DMS114 treated with DMSO at 0.1 percent for 48 hours (cell line): ENCODE results near the gene EIF3D.
A peak's percentile ranks its signal among the peaks of the same experiment; 100 is the strongest.
"Not testable (repeated sequence)": the region's sequence is repeated elsewhere in the genome, so short reads cannot be mapped to it uniquely, and the experiment has no call there.

Source experiments
- DNase-seq: peaks from one replicate; lab custom pipeline; 2025; ENCODE audit not compliant: unreplicated experiment; lab: John Stamatoyannopoulos, UW

EIF3D gene

DNA sequence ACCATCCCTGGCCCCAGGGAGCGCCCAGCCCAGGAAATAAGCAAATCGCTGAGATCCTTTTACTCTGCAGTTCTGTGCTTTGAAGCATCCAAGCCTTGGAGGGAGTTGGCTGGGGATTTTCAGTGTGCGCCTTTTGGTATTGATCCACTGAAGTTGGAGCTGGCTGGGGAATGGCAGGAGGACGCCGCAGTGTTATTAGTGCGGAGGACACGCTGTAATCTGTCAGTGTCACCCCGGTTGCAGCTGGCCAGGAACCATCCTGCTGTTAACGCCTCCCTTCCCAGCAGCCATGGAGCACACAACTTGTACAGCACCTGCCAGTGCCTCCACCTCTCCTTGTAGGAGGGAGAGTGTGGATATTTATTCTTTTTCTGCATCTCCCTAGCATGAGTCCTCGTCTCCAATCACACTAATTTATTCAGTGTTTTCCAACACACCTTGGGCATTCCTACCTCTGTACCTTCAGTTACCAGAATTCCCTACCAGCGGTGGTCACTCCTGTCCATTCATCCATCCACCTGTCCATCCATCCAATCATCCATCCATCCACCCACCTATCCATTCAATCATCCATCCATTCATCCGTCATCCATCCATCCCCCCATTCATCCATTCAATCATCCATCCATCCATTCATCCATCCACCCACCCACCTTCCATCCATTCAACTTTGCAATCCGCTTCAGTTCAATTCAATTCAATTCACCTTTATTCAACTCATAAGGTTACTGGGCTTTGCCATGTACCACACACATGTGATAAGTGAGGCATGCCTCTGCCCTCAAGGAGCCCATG lies 21.9 kb upstream of the EIF3D start:
- DNase-seq, result no peak

GRCh38 chr22:36549033-36549432 lies 20.1 kb upstream of the EIF3D start:
- DNase-seq, result no peak

DNA sequence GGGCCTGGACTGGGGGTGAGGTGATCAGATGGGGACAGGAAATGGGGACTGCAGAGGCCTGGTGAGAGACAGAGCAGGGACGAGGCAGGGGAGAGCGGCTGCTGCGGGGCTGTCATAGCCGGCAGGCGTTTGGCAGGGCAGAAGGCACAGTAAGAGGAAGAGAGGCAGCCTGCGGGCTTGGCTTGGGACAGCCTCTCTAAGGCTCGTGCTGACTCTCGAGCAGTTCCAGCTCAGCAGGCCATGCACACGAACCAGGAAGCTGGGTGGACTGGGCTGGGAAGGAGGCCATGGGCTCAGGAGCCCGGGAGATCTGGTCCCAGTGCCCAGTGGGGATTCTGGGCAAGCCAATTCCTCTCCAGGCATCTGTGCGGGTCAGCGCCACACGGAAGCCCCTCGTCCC lies 19.6 kb upstream of the EIF3D start:
- no peak for DNase-seq

DNA sequence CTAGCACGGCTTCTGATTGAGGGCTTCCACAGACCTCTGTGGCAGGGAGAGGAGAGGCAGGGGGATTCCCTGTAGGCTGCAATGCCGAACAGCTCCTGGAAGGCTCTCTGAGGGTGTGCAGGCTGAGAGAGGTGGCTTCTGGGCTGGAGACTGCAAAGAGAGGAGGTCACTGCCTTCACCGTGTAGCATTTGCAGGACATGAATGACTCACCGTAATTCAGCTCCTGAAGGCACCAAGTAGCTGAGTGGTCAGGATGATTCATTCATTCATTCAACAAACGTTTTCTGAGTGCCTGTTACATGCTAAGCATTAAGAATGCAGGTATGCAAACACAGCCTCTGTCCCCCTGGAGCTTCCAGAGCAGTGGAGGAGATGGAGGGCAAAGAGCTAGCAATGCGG lies 18.0 kb upstream of the EIF3D start:
- no peak for DNase-seq

GRCh38 chr22:36546092-36546804 lies 17.3 kb upstream of the EIF3D start:
- DNase-seq, result peak; percentile 66

DNA sequence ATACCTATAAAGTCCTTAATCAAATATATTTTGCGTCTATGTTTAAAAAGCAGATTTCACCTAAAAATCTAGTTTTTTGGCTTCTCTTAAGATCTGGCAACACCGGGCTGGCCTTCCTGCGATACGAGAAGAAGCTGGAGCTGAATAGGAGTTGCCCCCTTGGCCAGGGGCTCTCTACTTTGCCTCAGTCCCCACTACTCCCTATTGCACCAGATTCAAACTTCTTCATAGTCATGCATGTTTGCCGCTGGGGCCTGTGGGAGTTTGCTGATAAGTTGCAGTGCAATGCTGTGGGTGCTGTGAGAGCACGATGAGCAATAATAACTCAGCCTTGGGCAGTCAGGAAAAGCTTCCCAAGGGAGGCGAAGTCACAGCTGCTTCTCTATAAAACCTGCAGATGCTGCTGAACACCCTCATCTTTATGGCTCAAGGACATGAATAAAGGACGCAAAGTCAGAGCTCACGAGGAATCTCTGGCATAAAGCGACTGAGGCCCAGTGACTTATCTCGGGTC lies 15.2 kb upstream of the EIF3D start:
- DNase-seq, result no peak

DNA sequence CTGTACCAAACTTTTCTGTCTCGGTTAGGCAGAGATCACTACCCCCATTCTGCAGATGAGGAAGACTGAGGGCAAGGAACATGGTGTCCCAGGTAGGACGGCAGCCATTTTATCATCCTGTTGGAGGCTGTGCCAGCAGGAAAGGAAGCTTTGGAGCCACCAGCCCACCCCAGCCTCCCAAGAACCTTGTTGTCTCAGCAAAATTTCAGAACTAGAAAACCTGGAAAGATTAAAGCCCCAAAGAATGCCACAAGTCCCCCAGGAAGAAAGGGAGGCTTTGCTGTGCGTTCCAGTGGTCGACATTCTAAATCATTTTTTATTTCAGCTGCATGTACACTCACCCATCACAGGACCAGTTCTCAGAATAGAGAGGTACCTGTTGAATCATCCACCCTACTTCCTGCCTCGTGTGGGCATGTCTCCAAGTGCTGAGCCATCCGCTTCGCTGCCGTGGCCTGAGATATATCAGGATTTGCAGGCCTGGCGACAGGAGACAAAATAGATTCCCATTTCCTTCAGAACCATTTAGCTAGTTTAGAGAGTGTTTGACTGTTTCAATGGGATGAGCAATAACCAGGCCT lies 13.0 kb upstream of the EIF3D start:
- DNase-seq, result no peak

DNA sequence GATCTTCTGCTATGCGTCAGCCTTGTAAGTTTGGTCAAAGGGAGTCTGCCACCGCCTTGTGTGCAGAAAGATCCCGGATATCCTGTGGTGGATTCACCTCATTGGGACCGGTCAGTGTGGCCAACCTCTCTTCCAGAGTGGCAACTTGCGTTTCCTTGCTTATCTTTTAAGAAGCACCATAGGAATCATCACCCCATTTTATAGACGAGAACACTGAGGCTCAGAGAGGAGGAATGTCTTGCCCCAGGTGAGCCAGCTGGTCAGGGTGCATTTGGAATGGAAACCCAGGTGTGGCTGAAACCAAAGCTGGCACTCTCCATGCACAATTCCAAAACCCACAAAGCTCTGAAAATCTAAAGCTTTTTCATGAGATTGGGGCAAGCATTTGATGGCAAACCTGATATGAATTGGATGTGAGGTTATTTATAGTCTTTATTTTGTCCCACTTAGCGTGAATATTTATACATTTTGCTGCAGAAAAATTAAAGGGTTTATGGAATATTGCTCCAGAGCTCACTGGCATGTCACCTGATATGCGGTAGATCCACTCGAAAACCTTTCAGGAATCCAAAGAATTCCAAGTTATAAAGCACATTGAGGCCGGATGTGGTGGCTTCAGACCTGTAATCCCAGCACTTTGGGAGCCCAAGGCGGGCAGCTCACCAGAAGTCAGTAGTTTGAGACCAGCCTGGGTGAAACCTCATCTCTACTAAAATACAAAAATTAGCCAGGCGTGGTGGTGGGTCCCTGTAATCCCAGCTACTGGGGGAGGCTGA lies 12.1 kb upstream of the EIF3D start:
- DNase-seq, result no peak

GRCh38 chr22:36538529-36538928 lies 9.6 kb upstream of the EIF3D start:
- DNase-seq, result no peak

DNA sequence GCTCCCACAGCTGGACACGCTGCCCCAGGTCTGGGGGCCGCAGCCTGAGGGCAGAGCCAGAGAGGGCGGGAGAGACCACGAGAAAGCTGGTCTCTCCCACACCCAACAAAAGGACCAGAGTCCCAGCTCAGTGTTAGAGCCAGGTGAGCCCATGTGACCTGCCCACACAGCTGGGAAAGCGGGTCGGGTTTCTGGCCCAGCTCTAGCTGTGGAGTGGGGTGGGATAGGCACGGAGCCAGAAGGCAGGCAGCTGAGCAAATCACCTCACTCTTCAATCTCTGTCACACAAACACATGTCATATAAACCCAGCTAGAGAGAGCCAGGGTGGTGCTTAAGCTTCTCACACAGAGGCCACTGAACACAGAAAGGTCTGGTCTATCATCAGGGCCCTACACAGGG lies 7.8 kb upstream of the EIF3D start:
- DNase-seq, result no peak

- not testable (repeated sequence) for DNase-seq
These were observed 4.4 kb upstream of the EIF3D start for GRCh38 chr22:36533320-36533719.

DNA sequence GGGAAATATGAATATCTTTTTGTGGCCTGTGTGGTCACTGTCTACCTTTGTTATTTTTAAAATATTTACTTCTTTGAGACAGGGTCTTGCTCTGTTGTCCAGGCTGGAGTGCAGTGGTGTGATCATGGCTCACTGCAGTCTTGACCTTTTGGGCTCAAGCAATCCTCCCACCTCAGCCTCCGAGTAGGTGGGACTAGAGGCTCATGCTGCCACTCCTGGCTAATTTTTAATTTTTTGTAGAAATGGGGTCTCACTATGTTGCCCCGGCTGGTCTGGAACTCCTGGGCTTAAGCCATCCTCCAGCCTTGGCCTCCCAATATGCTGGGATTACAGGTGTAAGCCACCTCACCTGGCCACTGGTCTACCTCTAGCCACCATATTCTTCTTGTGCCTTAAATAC lies 3.5 kb upstream of the EIF3D start:
- no peak for DNase-seq

GRCh38 chr22:36528341-36528740 lies 625 bp downstream of the EIF3D start:
- no peak for DNase-seq

DNA sequence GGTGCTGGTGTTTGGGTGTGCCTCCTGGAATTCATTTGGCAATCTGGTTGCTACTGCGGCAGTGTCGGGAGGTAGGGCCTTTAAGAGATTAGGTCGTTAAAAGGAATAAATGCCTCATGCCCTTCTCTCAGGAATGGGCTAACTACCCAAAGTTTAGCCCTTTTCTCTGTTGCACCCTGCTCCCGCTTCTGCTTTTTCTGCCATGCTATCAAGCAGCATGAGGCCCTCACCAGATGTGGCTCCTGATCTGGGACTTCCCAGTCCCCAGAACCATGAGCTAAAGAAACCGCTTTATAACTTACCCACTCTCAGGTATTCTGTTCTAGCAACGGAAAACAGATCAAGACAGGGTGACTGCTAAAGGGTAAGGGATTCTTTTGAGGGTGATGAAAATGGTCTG lies 6.3 kb downstream of the EIF3D start:
- no peak for DNase-seq

GRCh38 chr22:36520423-36520822 lies 8.5 kb downstream of the EIF3D start:
- DNase-seq, result no peak

DNA sequence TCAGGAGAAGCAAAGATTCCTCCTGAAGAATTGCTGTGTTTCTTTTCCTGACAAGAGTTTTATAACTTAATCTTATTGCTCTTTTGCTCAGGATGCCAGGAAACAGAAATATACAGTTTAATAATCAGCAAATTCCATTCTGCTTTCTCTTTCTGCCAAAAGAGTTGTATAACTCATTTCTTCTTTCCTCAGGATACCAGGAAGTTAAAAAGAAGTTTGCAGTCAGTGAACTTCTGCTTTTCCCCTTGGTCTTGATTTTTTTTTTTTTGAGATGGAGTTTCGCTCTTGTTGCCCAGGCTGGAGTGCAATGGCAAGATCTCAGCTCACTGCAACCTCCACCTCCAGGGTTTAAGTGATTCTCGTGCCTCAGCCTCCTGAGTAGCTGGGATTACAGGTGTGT lies 9.1 kb downstream of the EIF3D start:
- not testable (repeated sequence) for DNase-seq

DNA sequence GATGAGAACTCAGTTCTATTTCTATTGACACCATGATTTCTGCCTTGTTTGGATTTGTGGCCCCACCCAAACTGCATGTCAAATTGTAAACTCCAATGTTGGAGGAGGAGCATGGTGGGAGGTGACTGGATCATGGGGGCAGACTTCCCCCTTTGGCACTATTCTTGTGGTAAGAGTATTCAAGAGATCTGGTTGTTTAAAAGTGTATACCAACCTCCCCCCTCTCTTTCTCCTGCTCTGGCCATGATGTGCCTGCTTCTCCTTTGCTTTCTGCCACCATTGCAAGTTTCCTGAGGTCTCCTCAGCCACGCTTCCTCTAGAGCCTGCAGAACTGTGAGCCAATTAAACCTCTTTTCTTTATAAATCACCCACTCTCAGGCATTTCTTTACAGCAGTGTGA lies 14.2 kb downstream of the EIF3D start:
- no peak for DNase-seq

- DNase-seq, result no peak
These were observed 16.0 kb downstream of the EIF3D start for GRCh38 chr22:36512991-36513390.

DNA sequence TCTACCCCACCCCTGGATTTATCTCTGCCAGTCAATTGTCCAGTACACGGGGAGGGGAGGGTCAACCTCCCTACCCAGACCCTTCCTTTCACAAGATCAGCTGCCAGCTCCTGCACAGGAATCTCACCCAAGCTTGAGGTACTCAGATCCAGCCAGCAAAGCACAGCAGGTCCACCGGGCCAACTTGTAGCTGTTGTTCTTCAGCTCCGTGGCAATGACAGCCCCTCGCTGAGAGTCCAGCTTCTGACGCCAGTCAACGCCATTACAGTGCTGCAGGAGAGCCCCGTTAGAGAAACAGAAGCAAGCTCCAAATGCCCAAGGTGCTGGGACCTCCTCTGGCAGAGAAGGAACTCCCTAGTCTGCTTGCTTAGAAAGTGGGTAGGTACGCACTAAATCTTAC lies 16.6 kb downstream of the EIF3D start:
- no peak for DNase-seq

GRCh38 chr22:36510966-36511881 lies 17.7 kb downstream of the EIF3D start:
- DNase-seq, result peak; percentile 71
